IMR-90 (cell line): ENCODE measurements around the gene TCF7L1. TPM values are rescaled to one million over a fixed set of nuclear protein-coding genes. Genes with fewer than 3 reads are reported as not detected.

Experiments
- ATAC-seq: fragments of 200-7000 bp; cut with Tn5 transposase; 2 replicates; pipeline ENCODE4 v1.9.1; 2020; ENCODE audit warnings: low read depth, mild to moderate bottlenecking, moderate library complexity
- BruUV-seq: library from RNA; stranded (reverse); fragments of 400-500 nt; replicated peaks from 2 replicates; lab custom pipeline; 2021; lab: Mats Ljungman, UMichigan
- CTCF ChIA-PET: fragments of 300-600 bp; formaldehyde crosslinking; extraction: SDS; loops from one replicate; lab custom pipeline; 2021; ENCODE audit warnings: antibody characterized with exemption; lab: Yijun Ruan, JAX
- POLR2A ChIA-PET: fragments of 300-600 bp; sonication (Branson Sonifier 250); formaldehyde crosslinking; loops from one replicate; lab custom pipeline; 2022; ENCODE audit warnings: antibody characterized with exemption; ENCODE audit not compliant: unreplicated experiment; lab: Charles Lee
- DNase-seq: peaks from one replicate; pipeline ENCODE4 v3.0.0; 2013
- H2AFZ ChIP-seq: replicated peaks from 2 replicates; pipeline ENCODE3; 2013; ENCODE audit warnings: low read length, mild to moderate bottlenecking; ENCODE audit not compliant: poor library complexity
- H2AK5ac ChIP-seq: 2 replicates; pipeline ENCODE4 v1.6.1; 2013; ENCODE audit warnings: low read depth, low read length, inconsistent platforms
- H2AK9ac ChIP-seq: replicated peaks from 2 replicates; pipeline ENCODE3; 2013; ENCODE audit warnings: mild to moderate bottlenecking, low read depth, low read length, moderate library complexity; ENCODE audit not compliant: poor library complexity
- H2BK120ac ChIP-seq: 2 replicates; pipeline ENCODE4 v1.6.1; 2013; ENCODE audit warnings: low read depth, low read length, inconsistent platforms
- H2BK15ac ChIP-seq: 3 replicates; pipeline ENCODE4 v1.6.1; 2013; ENCODE audit warnings: low read depth, low read length, inconsistent platforms
- H2BK20ac ChIP-seq: 2 replicates; pipeline ENCODE4 v1.6.1; 2013; ENCODE audit warnings: low read depth, mild to moderate bottlenecking, inconsistent platforms, low read length, moderate library complexity
- H2BK5ac ChIP-seq: 2 replicates; pipeline ENCODE4 v1.6.1; 2013; ENCODE audit warnings: mild to moderate bottlenecking, low read depth, low read length, inconsistent platforms; ENCODE audit not compliant: poor library complexity, severe bottlenecking
- H3K14ac ChIP-seq: replicated peaks from 2 replicates; pipeline ENCODE4 v1.6.1; 2013; ENCODE audit warnings: low read depth, low read length, inconsistent platforms
- H3K18ac ChIP-seq: 2 replicates; pipeline ENCODE4 v1.6.1; 2013; ENCODE audit warnings: low read depth, low read length, control low read depth
- H3K23ac ChIP-seq: 2 replicates; pipeline ENCODE4 v1.6.1; 2013; ENCODE audit warnings: low read depth, low read length, inconsistent platforms
- H3K27ac ChIP-seq: 2 replicates; pipeline ENCODE4 v1.5.1; 2013; ENCODE audit warnings: mild to moderate bottlenecking, control low read depth, low read length; ENCODE audit not compliant: insufficient read depth
- H3K27me3 ChIP-seq: 2 replicates; pipeline ENCODE4 v1.6.1; 2013; ENCODE audit warnings: low read length; ENCODE audit not compliant: control insufficient read depth, insufficient read depth
- H3K36me3 ChIP-seq: 2 replicates; pipeline ENCODE4 v1.6.1; 2013; ENCODE audit warnings: low read length, mixed read lengths; ENCODE audit not compliant: control insufficient read depth, insufficient read depth
- H3K4ac ChIP-seq: 2 replicates; pipeline ENCODE4 v1.6.1; 2013; ENCODE audit warnings: low read depth, low read length, inconsistent platforms
- H3K4me1 ChIP-seq: 2 replicates; pipeline ENCODE4 v1.6.1; 2013; ENCODE audit warnings: low read length, mixed read lengths; ENCODE audit not compliant: control insufficient read depth, insufficient read depth
- H3K4me2 ChIP-seq: 2 replicates; pipeline ENCODE4 v1.6.1; 2013; ENCODE audit warnings: low read depth, mild to moderate bottlenecking, control low read depth, low read length, moderate library complexity
- H3K4me3 ChIP-seq: 2 replicates; pipeline ENCODE4 v1.5.1; 2013; ENCODE audit warnings: low read depth, mild to moderate bottlenecking, control low read depth, low read length, moderate library complexity; ENCODE audit not compliant: insufficient read depth
- H3K56ac ChIP-seq: 2 replicates; pipeline ENCODE4 v1.6.1; 2013; ENCODE audit warnings: low read length, inconsistent platforms; ENCODE audit not compliant: insufficient read depth; ENCODE audit errors: extremely low read depth
- H3K79me1 ChIP-seq, 2 experiments: 2 replicates each; pipeline ENCODE4 v1.6.1; 2013; ENCODE audit warnings: low read length in 2 of 2, inconsistent platforms in 1 of 2, low read depth in 1 of 2
- H3K9ac ChIP-seq: 2 replicates; pipeline ENCODE4 v1.6.1; 2013; ENCODE audit warnings: low read depth, low read length, control low read depth
- H3K9me1 ChIP-seq: 2 replicates; pipeline ENCODE4 v1.6.1; 2013; ENCODE audit warnings: low read length, inconsistent platforms; ENCODE audit not compliant: insufficient read depth
- H3K9me3 ChIP-seq: 2 replicates; pipeline ENCODE4 v1.6.1; 2013; ENCODE audit warnings: low read length; ENCODE audit not compliant: control insufficient read depth, insufficient read depth
- H4K20me1 ChIP-seq: 2 replicates; pipeline ENCODE4 v1.6.1; 2013; ENCODE audit warnings: low read length, inconsistent platforms; ENCODE audit not compliant: insufficient read depth
- H4K5ac ChIP-seq: 2 replicates; pipeline ENCODE4 v1.6.1; 2013; ENCODE audit warnings: mild to moderate bottlenecking, low read depth, low read length, control low read depth
- H4K8ac ChIP-seq, 2 experiments: 2 replicates each; pipeline ENCODE4 v1.6.1; 2013; ENCODE audit warnings: low read depth in 2 of 2, low read length in 2 of 2, control low read depth in 1 of 2, inconsistent platforms in 1 of 2
- H4K91ac ChIP-seq: 2 replicates; pipeline ENCODE4 v1.6.1; 2013; ENCODE audit warnings: low read depth, low read length, inconsistent platforms; ENCODE audit not compliant: insufficient read depth
- BHLHE40 ChIP-seq: fragments of 150-350 bp; IDR thresholded peaks from 2 replicates; pipeline ENCODE4 v1.6.1; 2016; ENCODE audit warnings: mild to moderate bottlenecking, low read depth, low read length
- CEBPB ChIP-seq: IDR thresholded peaks from 2 replicates; pipeline ENCODE4 v1.6.1; 2012; ENCODE audit warnings: low read depth, low read length, improper control_type of control experiment
- CHD1 ChIP-seq: IDR thresholded peaks from 2 replicates; pipeline ENCODE4 v1.6.1; 2012; ENCODE audit warnings: low read depth, low read length, improper control_type of control experiment
- CTCF ChIP-seq: conservative IDR thresholded peaks from 2 replicates; pipeline ENCODE4 v1.5.1; 2012; ENCODE audit warnings: mild to moderate bottlenecking, low read depth, low read length, improper control_type of control experiment
- ELK1 ChIP-seq: fragments of 150-350 bp; IDR thresholded peaks from 2 replicates; pipeline ENCODE4 v1.6.1; 2016; ENCODE audit warnings: low read depth, mild to moderate bottlenecking, low read length, moderate library complexity, borderline replicate concordance
- MAFK ChIP-seq: IDR thresholded peaks from 2 replicates; pipeline ENCODE4 v1.6.1; 2012; ENCODE audit warnings: low read depth, low read length, improper control_type of control experiment
- MXI1 ChIP-seq: IDR thresholded peaks from 2 replicates; pipeline ENCODE4 v1.6.1; 2012; ENCODE audit warnings: low read depth, mild to moderate bottlenecking, low read length, moderate library complexity, borderline replicate concordance
- RAD21 ChIP-seq: IDR thresholded peaks from 2 replicates; pipeline ENCODE4 v1.6.1; 2012; ENCODE audit warnings: low read length, improper control_type of control experiment
- SMC3 ChIP-seq: fragments of 150-350 bp; IDR thresholded peaks from 2 replicates; pipeline ENCODE4 v1.6.1; 2016; ENCODE audit warnings: low read depth, mild to moderate bottlenecking, antibody characterized with exemption, low read length, moderate library complexity
- WGBS, 2 experiments: methylation state at CpG; one replicate each; pipeline versions ENCODE4 v1.1.5 to v1.1.7; 2013; ENCODE audit warnings: missing lambda C conversion rate in 2 of 2; ENCODE audit not compliant: insufficient read length in 1 of 2; ENCODE audit errors: extremely low coverage in 2 of 2; 5-methylcytosine and 5-hydroxymethylcytosine counted together
- dilution Hi-C: fragments of 300-500 bp; cut with HindIII; formaldehyde crosslinking; loops from one replicate; pipeline ENCODE4 v1.14.3; 2018; ENCODE audit warnings: low sequenced_read_pairs; ENCODE audit not compliant: unreplicated experiment
- in situ Hi-C: fragments of 300-500 bp; cut with MboI; formaldehyde crosslinking; loops from 3 replicates; pipeline ENCODE4 v1.14.3; 2019; ENCODE audit warnings: low sequenced_read_pairs, inconsistent platforms, mixed read lengths
- intact Hi-C: fragments of 100-400 bp; cut with micrococcal nuclease; formaldehyde crosslinking; loops from 2 replicates; pipeline ENCODE4 v1.10.0; 2022
- polyA plus RNA-seq, 3 experiments: library from polyadenylated mRNA; depleted of rRNA; stranded (reverse); fragments of >200 nt; gene quantifications; 2 replicates each; pipeline ENCODE4 v1.2.3, GENCODE V29; 2012; ENCODE audit warnings: low replicate concordance in 1 of 3
- total RNA-seq: library from RNA; depleted of rRNA; stranded (reverse); fragments of >200 nt; gene quantifications from 2 replicates; pipeline ENCODE4 v1.2.3, GENCODE V29; 2012

The TCF7L1 gene
- total and polyA plus RNA-seq, 2 of the 4 experiments (the other 2 are of a cell fraction) = 0.72 to 11.1 TPM

GRCh38 chr2:85195956-85196355, 62.8 kb downstream of the TCF7L1 start:
- no TSS peak for BruUV-seq
- POLR2A ChIA-PET = no interaction called here
- WGBS, 2 experiments = no CpG with 5 or more reads among the region's 5 CpGs

More at GRCh38 chr2:85195956-85196355, 62.8 kb downstream of the TCF7L1 start:
- in situ Hi-C loops (no loop called here), dilution Hi-C loops (no loop called here), intact Hi-C loops (no loop called here)
- Histone ChIP-seq H2BK15ac (no peak overlapping the region), H2AFZ (no peak overlapping the region), H3K9me3 (no peaks in the 10 kb centered on the region), H4K8ac (no peak overlapping the region), H3K4me2 (no peak overlapping the region), H3K36me3 (no peaks in the 10 kb centered on the region), H3K4me3 (no peak overlapping the region), H3K27ac (no peak overlapping the region), H3K18ac (no peak overlapping the region), H2BK120ac (no peak overlapping the region), H3K23ac (no peak overlapping the region), H4K5ac (no peak overlapping the region), H3K9me1 (peaks cover 9% of the 10 kb centered on the region; the same call in 1 of the 2 replicates), H3K9ac (no peak overlapping the region), H3K79me1 (peaks cover 33 to 78% of the 10 kb centered on the region in 2 experiments), H3K56ac (no peak overlapping the region), H2AK5ac (no peak overlapping the region), H4K91ac (no peak overlapping the region), H3K14ac (no peak overlapping the region), H3K4me1 (peaks cover 2% of the 10 kb centered on the region; the same call in 1 of the 2 replicates), H2BK20ac (no peak overlapping the region), H3K4ac (no peak overlapping the region), H2AK9ac (no peak overlapping the region), H4K20me1 (peaks cover 40% of the 10 kb centered on the region; the same call in 1 of the 2 replicates), H3K27me3 (no peaks in the 10 kb centered on the region), H2BK5ac (no peak overlapping the region)
- no peak for ATAC-seq
- no peak for TF ChIP-seq MXI1
- TF ChIP-seq BHLHE40 = no peak
- TF ChIP-seq CEBPB = no peak
- TF ChIP-seq RAD21 = no peak
- no peak for TF ChIP-seq SMC3
- no peak for TF ChIP-seq MAFK
- TF ChIP-seq CTCF = no peak
- TF ChIP-seq CHD1 = no peak
- no peak for TF ChIP-seq ELK1
- CTCF ChIA-PET = no interaction called here
- DNase-seq = no peak
